T-helper 9 cell (primary cell): ENCODE measurements around the gene ATXN2L.
"Not testable (repeated sequence)": the region's sequence is repeated elsewhere in the genome, so short reads cannot be mapped to it uniquely, and the experiment has no call there.

Experiments used
- DNase-seq: peaks from one replicate; pipeline ENCODE4 v3.0.0-alpha.2; 2020
- total RNA-seq, 2 donors: gene quantifications; one replicate each; lab custom pipeline; 2026; lab: John Stamatoyannopoulos, UW

Gene ATXN2L, protein sequence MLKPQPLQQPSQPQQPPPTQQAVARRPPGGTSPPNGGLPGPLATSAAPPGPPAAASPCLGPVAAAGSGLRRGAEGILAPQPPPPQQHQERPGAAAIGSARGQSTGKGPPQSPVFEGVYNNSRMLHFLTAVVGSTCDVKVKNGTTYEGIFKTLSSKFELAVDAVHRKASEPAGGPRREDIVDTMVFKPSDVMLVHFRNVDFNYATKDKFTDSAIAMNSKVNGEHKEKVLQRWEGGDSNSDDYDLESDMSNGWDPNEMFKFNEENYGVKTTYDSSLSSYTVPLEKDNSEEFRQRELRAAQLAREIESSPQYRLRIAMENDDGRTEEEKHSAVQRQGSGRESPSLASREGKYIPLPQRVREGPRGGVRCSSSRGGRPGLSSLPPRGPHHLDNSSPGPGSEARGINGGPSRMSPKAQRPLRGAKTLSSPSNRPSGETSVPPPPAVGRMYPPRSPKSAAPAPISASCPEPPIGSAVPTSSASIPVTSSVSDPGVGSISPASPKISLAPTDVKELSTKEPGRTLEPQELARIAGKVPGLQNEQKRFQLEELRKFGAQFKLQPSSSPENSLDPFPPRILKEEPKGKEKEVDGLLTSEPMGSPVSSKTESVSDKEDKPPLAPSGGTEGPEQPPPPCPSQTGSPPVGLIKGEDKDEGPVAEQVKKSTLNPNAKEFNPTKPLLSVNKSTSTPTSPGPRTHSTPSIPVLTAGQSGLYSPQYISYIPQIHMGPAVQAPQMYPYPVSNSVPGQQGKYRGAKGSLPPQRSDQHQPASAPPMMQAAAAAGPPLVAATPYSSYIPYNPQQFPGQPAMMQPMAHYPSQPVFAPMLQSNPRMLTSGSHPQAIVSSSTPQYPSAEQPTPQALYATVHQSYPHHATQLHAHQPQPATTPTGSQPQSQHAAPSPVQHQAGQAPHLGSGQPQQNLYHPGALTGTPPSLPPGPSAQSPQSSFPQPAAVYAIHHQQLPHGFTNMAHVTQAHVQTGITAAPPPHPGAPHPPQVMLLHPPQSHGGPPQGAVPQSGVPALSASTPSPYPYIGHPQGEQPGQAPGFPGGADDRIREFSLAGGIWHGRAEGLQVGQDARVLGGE
- 109 to 201 reads per million in 2 donors for total RNA-seq

DNA sequence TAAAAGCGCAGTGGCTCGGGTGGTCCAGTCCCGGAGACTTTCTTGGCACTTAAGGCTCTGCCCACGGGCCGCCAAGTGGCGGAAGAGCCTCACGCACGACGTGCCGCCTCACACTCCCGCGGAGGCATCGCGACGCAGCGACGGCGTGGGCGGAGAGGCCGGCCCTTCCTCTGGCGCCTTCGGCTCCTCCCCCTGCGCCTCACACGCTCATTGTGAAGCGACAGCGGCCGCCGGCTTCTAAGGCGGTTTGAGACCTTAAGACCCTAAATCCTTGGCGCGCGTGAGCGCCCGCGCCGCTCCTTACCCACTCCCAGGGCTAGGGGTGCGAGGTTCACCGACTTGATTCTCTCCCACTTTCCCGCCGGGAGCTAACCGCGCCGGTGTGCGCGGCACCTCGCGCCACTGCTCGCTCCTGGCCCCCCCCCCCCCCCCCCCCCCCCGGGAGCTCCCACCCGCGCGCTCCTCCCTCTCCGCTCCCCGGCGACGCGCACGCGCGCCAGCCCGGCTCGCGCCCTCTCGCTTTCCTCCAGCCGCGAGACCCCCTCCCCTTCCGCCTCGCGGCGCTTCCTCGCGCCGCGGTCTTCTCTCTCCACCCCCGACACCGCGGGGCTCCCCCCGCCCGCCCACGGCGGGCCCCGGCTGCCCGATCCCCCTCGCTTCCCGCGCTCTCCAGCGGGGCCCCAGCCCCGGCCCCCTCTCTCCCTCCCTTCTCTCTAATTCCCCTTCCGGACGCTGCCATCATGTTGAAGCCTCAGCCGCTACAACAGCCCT, at the start of gene ATXN2L:
TSS of gene ATXN2L (plus strand) at position 480 of the 771 bp plus-strand sequence. CDS start at position 741, 261 bp downstream.
- DNase-seq = peak; percentile 88

DNA sequence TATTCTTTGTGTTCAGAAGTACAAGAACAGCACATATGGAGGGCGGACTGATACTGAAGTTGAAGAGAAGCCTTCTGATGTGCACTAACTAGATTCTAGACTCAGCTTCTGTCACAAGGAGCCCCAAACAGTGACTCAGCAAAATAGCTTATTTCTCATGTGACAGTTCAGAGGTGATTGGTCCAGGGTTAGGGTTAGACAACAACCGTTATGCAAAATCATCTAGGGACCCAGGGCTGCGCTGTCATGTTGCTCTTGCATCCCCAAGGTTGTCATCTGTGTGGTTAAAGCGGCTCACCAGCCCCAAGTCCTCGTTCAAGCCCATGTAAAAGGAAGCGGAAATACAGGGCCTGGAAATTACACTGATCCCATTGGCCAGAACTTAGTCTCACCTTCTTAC, 41.1 kb upstream of the ATXN2L start:
- not testable (repeated sequence) for DNase-seq

DNA sequence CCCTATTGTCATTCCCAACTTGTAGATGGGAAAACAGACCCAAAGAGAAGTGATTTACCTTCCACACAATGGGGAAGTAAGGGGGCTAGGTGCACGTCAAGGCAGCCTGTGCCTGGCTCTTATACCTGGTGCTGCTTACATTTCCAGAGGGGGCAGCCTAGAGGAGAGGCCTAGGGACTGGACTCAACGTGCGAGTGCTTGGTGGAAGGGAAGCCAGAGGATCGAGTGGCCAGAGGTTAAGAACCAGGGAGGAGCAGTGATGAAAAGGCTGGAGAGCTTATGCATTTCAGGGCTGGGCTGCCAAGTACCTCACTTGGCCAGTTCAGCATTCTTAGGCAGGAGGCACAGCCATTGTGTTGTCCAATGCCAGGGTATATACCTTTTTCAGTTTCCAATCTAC, 40.4 kb upstream of the ATXN2L start:
- not testable (repeated sequence) for DNase-seq

DNA sequence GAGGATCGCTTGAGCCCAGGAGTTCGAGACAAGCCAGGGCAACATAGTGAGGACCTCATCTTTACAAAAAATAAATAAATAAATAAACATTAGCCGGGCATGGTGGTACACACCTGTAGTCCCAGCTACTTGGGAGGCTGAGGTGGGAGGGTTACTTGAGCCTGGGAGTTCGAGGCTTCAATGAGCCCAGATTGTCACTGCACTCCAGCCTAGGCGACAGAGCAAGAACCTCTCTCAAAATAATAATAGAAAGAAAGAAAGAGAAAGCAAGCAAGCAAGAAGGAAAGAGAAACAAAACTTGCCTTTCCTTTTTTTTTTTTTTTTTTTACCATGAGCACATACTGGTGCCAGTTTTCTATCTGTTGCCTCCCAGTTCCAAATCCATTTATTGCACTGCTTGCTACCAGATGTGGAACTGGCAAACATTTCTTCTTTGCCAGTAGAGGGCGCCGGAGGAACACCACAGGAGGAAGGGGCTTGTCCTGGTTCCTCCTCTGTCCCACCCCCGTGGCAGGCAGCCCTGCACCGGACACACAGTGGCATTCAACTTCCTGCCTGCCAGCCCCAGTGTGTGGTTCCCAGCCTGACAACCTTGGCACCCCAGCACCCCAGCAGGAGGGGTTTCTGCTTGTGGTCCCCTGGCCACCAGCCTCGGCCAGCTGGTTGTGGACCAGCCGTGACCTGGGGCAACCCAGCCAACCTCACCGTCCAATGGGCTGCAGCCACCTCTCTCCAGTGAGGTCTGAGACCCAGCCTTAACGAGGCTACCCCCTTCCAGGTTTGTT, 20.4 kb upstream of the ATXN2L start:
- DNase-seq = peak; percentile 64

DNA sequence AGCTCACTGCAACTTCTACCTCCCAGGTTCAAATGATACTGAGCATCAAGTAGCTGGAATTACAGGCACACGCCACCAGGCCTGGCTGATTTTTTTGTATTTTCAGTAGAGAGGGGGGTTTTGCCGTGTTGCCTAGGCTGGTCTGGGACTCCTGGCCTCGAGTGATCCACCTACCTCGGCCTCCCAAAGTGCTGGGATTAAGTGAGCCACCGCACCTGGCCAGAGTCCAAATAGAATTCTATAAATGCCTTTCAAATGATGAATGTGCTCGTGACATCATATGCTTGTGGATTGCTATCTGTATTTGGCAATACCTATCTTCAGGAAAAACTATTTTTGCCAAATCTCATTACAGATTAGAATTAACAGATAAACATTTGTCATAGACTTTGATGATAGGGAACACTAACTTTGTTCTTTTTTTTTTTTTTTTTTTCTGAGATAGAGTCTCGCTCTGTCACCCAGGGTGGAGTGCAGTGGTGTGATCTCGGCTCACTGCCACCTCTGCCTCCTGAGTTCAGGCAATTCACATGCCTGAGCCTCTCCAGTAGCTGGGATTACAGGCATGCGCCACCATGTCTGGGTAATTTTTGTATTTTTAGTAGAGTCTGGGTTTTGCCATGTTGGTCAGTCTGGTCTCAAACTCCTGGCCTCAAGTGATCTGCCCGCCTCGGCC, 15.2 kb upstream of the ATXN2L start:
- not testable (repeated sequence) for DNase-seq

DNA sequence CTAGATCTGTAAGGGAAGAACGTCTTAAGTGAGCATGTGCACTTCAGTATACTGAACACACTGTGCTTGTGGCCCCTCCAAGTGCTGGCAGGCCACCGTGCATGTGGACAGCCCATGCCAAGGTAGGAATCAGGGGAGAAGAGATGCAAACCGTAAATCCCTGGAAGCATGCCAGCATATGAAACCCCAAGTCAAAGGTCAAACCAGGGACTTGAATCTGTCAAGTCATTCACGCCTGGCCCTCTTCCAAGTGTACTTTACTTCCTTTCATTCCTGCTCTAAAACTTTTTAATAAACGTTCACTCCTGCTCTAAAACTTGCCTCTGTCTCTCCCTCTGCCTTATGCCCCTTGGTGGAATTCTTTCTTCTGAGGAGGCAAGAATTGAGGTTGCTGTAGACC, 2.8 kb upstream of the ATXN2L start:
- no peak for DNase-seq

DNA sequence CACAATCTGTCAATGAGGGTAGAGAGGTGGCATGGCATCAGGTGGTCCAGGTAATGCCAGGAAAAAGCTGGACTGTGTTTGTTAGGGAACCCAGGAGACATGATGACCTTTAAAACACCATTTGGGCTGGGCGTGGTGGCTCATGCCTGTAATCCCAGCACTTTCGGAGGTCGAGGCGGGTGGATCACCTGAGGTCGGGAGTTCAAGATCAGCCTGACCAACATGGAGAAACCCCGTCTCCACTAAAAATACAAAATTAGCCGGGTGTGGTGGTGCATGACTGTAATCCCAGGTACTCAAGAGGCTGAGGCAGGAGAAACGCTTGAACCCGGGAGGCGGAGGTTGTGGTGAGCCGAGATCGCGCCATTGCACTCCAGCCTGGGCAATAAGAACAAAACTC, 2.3 kb upstream of the ATXN2L start:
- DNase-seq = not testable (repeated sequence)

DNA sequence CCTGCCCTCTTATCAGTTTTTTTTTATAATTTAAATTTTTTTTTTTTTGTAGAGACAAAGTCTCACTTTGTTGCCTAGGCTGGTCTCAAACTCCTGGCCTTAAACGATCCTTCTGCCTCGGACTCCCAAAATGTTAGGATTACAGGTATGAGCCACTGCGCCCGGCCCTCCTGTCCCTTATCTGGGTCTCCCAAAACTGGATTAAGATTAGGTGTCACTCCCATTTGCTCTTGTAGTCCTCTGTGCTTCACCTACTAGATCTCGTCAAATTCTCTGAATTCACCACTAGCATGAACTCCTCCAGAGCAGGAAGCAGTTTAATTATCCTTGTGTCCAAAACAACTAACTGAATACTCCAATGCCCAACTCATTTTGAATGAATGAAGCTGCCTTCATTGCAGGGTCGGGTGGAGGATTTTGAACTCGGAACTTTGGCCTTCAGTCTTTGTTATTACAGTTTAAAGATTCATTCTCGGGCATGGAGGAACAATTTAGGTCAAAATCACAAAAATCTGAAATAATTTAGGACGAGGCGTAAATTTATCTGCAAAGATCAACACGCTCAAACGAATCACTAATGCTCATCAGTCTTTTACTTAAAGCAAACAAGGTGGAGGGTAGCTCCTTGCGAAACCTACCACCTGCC, 802 bp upstream of the ATXN2L start:
- no peak for DNase-seq

DNA sequence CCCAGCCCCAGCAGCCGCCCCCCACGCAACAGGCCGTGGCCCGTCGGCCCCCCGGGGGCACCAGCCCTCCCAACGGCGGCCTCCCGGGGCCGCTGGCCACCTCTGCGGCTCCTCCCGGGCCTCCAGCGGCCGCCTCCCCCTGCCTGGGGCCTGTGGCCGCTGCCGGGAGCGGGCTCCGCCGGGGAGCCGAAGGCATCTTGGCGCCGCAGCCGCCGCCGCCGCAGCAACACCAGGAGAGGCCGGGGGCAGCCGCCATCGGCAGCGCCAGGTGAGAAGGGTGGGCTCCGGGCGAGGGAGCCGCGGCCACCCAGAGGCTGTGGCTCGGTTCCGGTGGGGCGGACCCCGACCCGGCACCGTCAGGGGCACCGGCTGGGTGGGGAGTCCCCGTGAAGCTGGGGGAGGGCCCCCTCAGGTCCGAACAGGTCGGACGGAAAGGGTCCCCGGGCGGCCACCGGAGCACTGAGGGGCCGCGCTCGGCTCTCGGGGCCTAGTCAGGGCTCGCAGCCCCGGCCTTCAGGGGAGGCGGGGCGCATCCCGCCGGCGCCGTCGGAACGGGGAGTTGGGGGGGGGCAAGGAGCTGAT, 583 bp downstream of the ATXN2L start:
- DNase-seq = no peak

DNA sequence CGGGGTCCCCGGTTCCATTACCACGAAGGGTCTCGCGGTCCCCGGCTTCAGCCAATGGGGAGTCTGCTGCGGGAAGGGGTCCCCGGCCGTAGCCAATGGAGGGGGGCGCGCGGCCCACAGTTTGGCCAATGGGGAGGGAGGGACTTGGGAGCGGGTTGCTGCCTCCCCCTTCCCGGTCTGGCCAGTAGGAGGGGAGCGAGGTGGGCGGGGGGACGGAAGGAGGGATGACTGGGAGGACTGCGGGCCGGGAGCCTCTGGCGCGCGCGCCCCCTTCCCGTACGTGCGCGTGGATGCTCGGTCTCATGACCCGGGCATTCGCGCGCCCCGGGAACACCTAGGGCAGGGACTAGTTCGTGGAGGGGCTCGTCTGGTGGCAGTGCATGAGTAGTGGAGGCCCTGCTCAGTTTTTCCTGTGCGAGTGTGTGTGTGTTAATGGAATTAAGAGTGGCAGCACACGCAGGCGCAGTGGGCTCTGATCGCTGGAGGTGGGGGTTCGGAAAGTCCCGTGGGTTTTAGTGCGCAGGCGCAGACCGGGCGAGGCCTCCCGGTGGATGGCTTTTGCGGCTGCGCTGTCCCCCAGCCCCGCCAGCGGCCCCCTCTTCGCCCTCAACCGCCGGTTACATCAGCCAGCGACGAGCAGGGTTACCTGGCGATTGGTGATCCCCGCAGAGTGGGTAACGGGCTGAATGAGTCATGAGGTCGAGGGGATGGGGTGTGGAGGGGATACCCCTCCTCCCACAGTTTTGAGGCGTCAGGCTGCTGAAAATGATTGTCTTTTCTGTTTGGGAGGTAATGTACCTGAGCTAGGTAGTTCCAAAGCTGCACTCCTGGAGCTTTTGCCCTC, 1.3 kb downstream of the ATXN2L start:
- peak; percentile 95 for DNase-seq

DNA sequence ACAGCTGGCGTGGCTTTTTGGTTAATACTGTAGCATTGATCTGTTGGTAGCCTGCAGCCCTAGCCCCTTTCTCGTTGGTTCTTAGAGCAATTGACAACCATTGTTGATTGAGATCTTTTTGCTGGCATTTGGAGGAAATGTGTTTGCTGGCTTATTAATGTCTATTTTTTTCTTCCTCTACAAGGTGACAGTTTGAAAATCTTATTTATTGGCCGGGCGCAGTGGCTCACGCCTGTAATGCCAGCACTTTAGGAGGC, 1.8 kb downstream of the ATXN2L start:
- no peak for DNase-seq

DNA sequence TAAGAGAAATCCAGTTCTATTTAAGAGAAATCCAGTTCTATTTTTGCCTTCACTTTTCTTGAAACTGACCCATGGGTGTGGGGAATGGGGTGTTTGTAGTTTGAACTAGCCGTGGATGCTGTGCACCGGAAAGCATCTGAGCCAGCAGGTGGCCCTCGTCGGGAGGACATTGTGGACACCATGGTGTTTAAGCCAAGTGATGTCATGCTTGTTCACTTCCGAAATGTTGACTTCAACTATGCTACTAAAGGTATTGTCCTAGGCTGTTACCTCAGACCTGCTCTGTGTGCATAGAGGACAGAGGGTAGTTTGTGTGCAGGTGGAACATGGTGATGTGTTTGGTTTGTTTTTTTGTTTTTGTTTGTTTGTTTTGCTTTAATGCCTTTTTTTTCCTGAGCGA, 3.3 kb downstream of the ATXN2L start:
- no peak for DNase-seq

DNA sequence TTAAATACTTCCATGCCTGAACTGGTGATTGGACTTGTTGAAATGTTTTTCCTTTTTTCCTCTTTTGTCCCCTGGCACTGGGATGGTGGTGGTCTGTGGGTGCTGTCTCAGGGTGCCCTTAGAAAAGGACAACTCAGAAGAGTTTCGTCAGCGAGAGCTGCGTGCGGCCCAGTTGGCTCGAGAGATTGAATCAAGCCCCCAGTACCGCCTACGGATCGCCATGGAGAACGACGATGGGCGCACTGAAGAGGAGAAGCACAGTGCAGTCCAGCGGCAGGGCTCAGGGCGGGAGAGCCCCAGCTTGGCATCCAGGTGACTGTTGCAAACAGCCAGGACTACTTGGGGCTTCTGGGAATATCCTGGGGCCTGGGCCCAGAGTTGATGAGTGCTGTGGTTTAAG, 6.9 kb downstream of the ATXN2L start:
- DNase-seq = no peak

DNA sequence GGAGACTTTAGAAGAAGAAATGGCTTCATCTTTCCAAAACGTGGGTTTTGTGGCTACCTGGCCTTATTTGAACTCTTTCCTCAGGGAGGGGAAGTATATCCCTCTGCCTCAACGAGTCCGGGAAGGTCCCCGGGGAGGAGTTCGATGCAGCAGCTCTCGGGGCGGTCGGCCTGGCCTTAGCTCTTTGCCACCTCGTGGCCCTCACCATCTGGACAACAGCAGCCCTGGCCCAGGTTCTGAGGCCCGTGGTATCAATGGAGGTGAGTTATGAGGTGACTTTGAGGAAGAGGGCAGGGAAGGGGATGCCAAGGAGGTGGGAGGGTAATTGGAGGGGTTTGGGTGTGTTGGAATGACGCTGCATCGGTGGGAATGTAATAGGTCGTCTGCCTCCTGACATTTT, 7.7 kb downstream of the ATXN2L start:
- DNase-seq = no peak

DNA sequence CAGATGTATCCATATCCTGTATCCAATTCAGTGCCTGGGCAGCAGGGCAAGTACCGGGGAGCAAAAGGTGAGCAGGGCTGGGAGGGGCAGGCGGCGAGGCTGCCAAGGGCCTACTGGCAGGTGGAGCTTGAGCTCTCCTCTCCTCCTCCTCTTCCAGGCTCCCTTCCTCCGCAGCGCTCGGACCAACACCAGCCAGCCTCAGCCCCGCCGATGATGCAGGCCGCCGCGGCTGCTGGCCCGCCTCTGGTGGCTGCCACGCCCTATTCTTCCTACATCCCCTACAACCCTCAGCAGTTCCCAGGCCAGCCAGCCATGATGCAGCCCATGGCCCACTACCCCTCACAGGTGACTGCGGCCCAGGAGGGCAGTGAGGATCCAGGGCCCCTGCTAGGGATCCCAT, 11.6 kb downstream of the ATXN2L start:
- no peak for DNase-seq

DNA sequence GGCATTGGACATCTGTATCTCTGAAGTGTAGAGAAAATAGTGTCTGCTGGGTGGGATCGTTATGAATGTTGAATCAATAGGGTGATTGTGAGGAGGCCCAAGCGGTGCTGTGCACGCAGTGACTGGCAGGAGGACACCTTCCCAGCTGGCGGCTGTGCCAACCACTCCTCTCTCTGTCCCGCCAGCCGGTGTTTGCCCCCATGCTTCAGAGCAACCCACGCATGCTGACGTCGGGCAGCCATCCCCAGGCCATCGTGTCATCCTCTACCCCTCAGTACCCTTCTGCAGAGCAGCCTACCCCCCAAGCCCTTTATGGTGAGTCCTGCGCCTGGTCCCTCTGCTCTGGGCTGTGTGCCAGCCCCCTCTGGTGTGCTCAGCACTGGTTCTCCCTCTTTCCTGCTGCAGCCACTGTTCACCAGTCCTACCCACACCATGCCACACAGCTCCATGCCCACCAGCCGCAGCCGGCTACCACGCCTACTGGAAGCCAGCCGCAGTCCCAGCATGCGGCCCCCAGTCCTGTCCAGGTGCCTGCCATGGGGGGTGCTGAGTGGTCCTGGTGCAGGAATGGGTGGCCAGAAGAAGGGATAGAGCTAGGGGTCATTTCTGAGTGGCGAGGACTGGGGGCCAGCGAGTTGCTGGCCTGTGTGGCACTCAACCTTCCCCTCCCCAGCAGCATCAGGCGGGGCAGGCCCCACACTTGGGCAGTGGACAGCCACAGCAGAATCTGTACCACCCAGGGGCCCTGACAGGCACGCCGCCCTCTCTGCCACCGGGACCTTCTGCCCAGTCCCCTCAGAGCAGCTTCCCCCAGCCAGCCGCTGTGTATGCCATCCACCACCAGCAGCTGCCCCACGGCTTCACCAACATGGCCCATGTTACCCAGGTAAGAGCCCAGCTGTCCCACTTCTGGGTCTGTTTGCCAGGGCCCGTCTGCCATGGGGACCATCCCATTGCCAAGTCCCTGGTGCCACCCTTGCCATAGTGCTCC, 12.4 kb downstream of the ATXN2L start:
- DNase-seq = no peak

DNA sequence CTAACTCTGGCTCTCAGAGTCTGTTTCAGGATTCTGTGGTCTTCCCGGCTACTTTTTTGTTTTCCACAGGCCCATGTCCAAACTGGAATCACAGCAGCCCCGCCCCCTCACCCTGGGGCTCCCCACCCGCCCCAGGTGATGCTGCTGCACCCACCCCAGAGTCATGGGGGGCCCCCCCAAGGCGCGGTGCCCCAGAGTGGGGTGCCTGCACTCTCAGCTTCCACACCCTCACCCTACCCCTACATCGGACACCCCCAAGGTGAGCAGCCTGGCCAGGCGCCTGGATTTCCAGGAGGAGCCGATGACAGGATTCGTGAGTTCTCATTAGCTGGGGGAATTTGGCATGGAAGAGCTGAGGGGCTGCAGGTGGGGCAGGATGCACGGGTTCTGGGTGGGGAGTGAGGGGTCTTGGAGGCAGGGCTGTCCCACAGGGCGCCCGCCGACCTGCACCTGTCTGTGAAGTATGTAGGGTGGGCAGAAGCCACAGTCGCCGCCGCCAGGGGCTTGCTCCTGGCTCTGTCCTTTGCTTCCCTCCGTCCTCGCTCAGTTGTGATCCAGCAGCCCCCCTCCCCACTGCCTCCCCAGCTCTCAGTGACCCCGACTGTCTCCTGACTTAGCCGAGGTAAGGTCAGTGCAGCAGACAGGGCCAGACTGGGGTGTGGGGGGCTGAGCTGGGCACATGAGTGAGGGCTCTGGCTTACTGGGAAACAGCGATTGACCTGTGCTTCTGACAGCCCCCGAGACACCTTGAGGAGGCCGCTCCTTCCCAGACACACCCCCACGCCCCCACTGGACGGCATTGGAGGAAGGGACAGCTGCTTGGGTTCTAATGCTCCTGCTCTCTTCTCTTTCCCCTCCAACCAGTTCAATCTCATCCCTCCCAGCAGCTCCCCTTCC, 13.3 kb downstream of the ATXN2L start:
- no peak for DNase-seq
